NCI-H82 (cell line): Measurements from ENCODE around the gene MAP3K1.
A peak's percentile ranks its signal among the peaks of the same experiment; 100 is the strongest.

Experiments used
- DNase-seq: peaks from one replicate; lab custom pipeline; 2025; lab: John Stamatoyannopoulos, UW

Gene MAP3K1

DNA sequence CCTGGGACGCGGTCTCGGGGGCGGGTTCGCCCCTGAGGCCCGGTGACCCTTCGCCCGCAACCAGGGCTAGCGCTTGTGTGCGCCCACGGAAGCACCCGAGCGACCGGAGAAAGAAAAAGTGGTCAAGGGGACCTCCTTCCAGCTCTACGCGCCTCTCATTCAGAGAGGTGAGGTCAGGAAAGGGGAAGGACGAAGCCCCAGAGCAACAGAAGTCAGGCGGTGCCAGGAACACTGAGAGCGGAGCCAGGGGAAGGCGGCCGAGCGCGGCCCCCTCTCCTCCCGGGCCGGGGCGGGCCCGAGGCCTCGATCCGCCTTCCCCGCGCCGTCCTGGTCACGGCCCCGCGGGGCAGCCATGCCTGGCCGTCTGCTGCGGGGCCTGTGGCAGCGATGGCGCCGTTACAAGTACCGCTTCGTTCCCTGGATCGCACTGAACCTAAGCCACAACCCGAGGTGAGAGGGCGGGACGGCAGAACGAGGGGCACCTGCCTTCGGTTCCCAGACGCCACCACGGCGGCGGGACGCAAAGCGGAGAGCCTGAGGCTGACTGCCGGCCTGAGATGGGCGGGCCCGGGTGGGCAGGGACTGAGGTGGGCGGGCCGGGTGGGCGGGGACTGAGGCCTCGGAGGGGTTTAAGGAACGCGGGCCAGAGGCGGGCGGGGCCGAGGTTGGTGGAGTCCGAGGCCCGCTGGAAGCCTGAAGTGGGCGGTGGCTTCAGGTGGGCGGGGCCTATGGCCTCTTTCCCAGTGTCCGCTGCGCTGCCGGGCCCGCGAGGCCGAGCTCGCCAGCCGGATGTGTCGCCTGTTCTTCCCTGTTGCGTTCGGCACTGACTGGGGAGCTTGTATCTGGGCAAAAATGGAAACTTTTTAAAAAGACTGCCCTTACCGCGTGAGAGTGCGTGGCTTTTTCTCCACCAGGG lies 94.2 kb downstream of the MAP3K1 start, which contains the start of gene SETD9:
Gene SETD9, plus strand, starts transcription at position 303 of the 916 bp plus-strand sequence. Its CDS starts 50 bp downstream, at position 353.
- peak; percentile 98 for DNase-seq

DNA sequence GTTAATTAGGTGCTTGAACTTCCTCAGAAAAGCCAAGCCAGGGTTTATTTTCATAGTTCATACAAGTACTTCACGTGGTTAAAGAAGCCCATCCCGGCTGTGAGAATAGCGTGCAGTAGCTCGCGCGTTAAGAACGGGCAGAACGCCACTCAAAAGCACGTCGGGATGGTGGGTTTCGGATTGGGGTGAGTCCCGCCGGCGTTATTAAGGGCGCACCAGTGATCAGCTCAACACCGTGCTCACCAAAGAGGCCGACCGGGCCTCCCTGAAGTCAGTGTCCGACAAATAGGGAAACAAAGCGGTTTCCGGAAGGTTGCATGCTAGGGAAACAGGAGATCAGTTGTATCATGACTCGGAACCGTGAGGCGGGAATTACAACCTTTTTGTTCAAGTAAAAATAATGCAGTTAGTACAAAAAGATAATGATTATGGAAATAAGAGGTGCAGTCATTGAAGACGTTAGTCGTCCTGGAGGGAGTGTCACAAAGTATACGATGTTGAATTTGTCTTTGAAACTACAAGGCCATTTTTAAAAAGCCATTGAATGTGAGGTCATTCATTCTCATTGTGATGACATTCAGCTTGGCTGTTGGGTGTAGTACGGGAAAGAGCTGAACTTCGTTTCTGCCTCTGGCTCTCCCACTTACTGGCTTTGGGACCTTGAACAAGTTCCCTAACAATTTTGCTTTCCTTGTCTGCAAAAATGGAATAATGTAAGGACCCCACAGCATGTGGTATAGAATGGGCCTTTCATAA lies 95.0 kb downstream of the MAP3K1 start:
- peak; percentile 70 for DNase-seq

DNA sequence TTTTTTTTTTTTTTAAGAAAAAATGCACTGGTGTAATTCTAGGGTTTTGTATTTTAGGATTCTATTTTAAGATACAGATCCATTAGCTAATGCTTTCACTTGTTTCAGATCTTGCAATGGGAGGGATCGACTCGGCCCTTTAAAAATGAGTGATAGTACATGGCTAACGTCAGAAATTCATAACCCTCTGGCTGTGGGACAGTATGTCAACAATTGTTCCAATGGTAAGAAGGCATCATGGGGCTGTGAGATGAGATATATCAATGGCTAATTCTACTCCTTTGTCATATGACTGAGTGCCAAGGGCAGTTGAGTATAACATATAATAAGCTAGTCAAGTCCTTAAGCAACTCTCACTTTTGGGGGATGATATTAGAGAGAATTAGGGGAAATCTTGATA lies 98.4 kb downstream of the MAP3K1 start:
- DNase-seq: no peak

DNA sequence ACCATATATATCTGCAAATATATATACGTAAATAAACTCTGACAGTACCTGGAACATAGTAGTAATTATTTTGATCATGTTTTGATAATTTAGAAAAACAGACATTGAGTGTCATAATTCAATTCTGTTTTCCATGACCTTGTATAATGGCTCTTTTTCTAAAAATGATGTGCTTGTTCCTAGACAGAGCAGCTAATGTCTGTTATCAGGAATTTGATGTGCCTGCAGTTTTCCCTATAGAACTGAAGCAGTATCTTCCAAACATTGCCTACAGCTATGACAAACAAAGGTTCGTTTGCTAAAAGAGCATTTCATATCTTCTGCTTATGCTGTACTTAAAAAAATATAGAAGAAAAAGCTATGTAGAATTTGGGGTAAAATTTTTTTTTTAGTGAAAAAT lies 99.3 kb downstream of the MAP3K1 start:
- no peak for DNase-seq

DNA sequence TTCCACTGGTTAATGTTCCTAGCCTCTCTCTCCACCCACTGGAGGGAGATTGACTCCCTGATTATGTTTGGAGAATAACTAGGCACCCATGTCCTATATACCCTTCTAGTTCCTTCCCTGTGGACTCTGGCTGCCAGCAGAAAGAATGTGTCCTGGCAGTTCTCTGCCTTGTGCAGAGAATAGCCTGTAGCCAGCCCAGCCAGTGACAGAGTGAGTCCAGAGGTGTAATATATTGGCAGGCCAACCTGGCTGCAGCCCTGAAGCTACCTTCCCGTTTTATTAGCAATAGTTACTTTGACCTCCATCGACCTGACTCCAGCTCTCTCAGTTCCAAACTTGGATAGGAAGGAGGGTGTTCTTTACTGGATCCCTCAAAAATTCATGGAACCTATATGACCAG lies 102.2 kb downstream of the MAP3K1 start:
- no peak for DNase-seq

DNA sequence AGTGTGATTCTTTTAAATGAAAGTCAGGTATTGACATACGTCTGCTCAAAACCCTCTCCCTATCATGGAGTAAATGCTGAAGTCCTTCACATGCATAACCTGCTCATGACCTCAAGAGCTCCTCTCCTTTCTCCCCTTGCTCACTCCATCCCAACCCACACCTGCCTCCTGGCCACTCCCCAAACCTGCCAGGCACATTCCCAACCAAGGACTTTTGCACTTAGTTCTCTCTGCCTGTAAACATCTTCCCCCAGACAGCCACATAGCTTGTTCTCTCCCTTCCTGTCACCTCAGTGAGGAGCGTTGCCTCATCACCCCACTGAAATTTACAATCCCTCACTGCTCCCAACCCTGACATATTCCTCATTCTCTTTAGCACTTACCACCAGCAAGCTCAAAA lies 102.7 kb downstream of the MAP3K1 start:
- DNase-seq: no peak

DNA sequence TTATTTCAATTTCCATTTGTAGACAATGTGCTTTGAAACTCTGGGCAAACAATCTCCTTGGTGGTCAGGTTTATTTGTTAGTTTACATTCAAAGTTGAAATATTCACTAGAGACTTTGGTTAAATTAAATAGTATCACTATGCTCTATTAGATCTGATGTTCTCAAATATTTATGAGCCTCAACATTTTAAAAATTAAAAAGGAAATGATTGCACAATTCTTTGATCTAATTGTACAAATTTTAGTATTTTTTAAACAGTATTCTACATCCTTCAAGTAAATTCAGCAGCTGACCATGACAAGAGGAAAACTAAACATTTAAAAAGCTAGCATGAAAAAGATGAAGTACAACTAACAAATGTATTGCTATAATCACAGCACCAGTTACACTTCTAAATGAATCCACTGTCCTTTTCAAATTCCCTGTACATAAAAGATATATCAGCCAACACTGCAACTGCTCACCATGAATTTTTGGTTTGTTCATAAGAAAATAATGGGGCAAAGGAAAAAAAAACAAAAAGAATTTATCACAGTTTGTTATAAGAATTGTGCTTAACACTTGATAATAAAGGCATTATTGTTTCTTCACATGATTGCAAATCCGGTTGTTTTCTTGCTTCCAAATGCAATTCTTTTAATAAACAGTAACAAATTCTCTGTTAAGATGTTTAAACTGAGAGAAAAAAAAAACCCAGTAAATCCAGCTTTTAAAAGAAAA lies 104.8 kb downstream of the MAP3K1 start:
- DNase-seq: no peak

DNA sequence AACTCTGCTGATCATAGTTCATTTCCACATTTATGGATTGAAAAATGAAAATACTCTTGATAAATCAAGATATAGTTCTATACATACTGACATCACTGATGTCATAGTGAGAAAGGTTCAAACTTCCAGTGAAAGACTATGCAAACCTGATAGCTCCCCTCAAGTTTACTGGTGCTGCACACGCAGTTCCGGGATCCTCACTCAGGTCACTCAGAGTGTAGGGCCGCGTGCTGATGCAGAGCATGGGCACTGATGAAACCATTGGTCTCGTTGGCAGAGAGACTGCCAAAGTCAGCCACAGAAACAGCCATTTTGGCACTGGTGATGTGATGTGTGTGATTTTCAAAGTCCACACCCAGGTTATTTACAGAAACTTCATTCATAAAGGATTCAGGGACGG lies 107.6 kb downstream of the MAP3K1 start:
- DNase-seq: no peak

DNA sequence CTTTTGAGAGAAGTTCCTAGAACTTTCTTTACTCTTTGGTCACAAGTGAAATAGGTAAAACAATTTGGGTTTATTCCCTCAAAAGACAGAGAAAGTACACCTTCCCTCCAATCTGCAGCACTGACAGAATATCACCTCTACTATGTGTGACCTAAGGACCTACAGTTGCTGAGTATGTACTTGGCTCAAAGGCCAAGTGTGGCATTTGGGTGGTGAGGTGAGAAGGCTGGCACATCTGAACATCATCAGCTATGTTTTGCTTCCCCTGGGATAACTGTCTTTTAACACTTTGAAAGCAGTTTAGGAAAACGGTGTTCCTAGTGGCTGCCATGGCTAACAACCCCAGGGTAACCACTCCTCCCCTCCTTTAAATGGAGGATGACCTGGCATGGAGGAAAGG lies 119.0 kb downstream of the MAP3K1 start:
- DNase-seq: no peak

DNA sequence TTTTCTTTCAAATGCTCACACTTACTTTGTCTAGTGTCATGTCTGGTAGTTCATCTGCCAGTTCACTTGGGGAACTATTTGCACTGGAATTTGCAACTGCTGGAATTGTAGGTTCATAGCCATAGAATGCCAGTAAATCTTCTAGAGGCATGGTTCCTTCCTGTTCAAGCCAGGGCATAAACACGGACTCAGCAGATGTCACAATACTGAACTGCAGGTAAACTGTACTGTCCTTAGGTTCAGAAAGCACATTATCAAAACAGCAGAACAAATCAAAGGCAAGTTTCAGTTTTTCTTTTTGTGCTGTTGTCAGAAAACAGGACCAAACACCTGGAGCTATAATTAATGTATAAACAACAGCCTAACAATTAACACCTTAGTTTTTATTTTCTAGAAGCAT lies 123.5 kb downstream of the MAP3K1 start:
- DNase-seq: no peak

DNA sequence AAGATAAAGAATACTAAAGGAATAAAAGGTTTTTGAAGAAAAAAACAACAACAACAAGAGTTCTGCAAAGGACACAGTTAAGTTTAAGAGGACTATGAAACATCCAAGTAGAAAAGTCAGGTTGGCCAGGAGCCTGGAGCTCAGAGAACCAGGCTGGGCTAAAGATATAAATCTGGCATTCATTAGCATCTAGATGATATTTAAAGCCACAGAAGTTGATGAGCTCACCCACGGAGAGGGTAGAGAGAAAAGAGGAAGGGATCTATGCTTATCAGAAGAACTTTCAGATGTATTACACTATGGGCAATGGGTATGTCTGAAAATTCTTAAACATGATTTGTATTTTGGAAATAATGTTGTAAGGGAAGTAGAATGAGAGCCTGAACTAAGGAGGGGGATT lies 126.6 kb downstream of the MAP3K1 start:
- no peak for DNase-seq
